ENCODE measurements around the gene AKR1C3.

- TF ChIP-seq GATA2 (IDR thresholded peaks at IDR 0.05; ENCODE audit: low read depth, low read length): no peak
- TF ChIP-seq GATA3 (IDR thresholded peaks at IDR 0.05; ENCODE audit: low read depth, low read length): no peak
Measured at GRCh38 chr10:5147981-5148677, 53.9 kb downstream of the AKR1C3 start.
